Inflammatory macrophage treated with lipopolysaccharide for 4 hours (primary cell): Measurements from ENCODE around the gene RGPD8.

Experiments used
- DNase-seq: peaks from one replicate; pipeline ENCODE4 v3.0.0-alpha.2; 2020

Gene RGPD8

GRCh38 chr2:112322919-112323318, 110.5 kb downstream of the RGPD8 start:
- DNase-seq = no peak

GRCh38 chr2:112321375-112322320, 111.8 kb downstream of the RGPD8 start:
- no peak for DNase-seq
